ENCODE data around the gene STPG1. TPM values are rescaled to one million over a fixed set of nuclear protein-coding genes. Genes with fewer than 3 reads are reported as not detected.

Gene STPG1
- total RNA-seq, 1 donor from 2014 or later, result 5.2 TPM

DNA sequence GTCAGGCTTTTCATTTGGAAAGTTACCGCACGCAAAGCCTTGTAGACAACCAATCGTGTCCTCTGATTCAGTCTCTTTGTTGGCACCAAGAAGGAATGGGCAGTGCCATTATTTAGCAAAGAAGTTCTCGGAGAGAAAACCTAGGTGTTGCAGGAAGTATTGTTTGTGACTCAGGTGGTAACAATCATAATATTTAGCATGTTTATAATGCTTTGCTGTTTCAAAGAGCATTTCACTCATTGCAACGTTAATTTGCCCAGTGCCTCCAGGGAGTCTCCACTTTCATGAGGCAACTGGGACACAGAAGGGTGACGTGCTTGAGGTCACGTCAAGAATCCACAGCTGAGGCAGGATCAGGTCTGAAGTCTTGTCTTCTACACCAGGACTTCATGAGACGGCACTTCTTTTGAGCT is 31.4 kb downstream of the STPG1 start:
- DNase-seq (ENCODE audit: low spot score), result no peak
- intact Hi-C loops (cut with DNase I), result no loop called here

- DNase-seq (ENCODE audit: low spot score), result no peak
- intact Hi-C loops (cut with DNase I), result no loop called here
Measured at GRCh38 chr1:24381256-24381655, 32.3 kb downstream of the STPG1 start.

DNA sequence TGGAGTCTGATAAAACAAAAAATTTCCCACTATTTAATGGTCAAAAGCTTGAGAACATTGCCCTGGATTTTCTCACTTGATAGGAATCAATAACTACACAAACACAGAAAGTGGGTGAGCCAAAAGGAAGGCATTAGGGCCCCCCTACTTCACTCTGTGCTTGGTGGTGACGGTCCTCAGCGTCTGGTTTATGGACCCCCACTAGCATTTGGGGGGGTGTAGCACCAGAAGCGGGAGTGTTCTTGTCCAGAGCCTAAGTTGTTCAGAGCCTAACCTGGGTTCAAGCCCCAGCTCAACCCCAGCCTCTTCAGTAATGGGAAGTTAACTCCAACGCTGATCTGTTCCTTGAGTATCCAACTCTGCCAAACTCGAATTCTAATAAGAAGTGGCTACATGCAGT is 33.1 kb downstream of the STPG1 start:
- no peak for DNase-seq (ENCODE audit: low spot score)

GRCh38 chr1:24379733-24380315 is 33.8 kb downstream of the STPG1 start:
- intact Hi-C loops (cut with DNase I), result no loop called here
- no peak for DNase-seq (ENCODE audit: low spot score)

More for the DNA sequence above, 33.1 kb downstream of the STPG1 start:
- intact Hi-C loops (cut with DNase I), result no loop called here

GRCh38 chr1:24374891-24375786 is 38.4 kb downstream of the STPG1 start:
- intact Hi-C loops (cut with DNase I), result no loop called here
- no peak for DNase-seq (ENCODE audit: low spot score)

DNA sequence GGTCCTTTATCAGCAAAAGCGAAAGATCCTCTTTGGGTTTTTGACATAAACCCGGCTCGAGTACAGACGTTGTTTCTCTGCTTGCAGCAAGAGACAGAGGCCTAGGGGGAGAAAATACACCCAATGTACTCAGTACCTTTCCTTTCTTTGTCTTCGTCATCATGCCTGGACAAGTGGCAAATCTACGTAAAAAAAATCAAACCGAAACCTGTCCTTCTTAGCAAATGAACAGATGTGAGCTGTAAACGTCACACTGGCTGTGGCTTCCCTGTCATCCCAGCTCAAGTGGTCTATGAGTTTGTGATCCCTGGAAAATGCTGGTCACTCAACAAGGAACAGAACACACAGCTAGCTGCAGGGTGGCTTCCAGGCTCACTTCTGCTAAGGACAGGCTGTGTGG is 39.9 kb downstream of the STPG1 start:
- DNase-seq (ENCODE audit: low spot score), result no peak
- intact Hi-C loops (cut with DNase I), result no loop called here

DNA sequence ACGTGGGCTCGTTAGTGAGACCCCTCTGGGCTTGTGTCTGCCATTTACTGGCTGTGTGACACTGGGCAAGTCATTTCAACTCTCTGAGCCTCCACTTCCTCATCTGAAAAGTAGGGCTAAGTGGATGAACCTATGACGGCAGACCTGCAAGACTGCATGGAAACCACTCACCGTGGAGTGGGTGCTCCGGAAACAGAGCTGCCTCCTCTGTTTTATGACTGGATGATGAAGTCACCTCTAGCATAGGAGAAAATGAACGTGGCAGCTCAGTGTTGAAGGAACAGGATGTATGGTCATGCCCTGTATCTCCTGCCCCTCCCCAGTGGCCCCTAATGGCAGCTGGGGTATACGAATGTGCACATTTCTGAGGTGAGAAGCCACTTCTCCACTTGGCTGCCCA is 40.5 kb downstream of the STPG1 start:
- intact Hi-C loops (cut with DNase I), result no loop called here
- no peak for DNase-seq (ENCODE audit: low spot score)

GRCh38 chr1:24369801-24370200 is 43.8 kb downstream of the STPG1 start:
- no peak for DNase-seq (ENCODE audit: low spot score)
- intact Hi-C loops (cut with DNase I), result no loop called here

DNA sequence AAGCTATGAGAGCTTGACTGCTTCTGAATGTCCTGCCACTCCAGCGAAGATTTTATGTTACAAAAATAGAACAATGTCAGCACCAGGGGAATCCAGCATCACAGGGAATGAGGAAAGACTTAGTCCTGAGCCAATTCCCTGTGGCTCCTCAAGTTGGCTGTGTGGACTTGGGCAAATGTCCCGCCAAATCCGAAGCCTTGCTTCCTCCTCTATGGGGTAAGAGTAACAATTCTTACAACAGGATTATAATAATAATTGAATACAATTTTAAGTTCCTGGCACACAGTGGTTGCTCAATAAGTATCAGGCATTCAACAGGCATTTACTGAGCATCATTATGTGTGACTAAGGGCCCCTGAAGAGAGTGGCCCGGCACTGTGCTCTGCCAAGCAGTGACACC is 44.4 kb downstream of the STPG1 start:
- no peak for DNase-seq (ENCODE audit: low spot score)
- intact Hi-C loops (cut with DNase I), result no loop called here

DNA sequence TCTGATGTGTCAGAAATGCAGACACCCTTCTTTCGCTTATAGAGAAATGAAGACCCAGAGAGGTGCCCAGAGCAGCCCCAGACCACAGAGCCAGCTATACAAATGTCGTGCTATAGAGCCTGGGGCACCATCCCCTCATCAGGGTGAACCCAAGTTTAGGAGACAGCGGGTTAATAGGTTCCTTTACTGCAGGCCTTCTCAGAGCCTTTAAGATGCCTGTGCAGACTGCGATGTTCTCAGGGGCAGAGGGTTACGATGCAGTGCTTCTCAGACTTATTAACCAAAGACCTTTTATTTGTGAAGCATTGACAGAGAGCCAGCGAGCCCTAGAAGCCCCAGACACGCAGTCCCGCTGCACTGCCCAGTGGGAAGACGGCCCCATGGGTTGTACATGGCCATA is 46.9 kb downstream of the STPG1 start:
- intact Hi-C loops (cut with DNase I), result no loop called here
- DNase-seq (ENCODE audit: low spot score), result no peak

GRCh38 chr1:24364975-24365678 is 48.5 kb downstream of the STPG1 start:
- intact Hi-C loops (cut with DNase I), result no loop called here
- no peak for DNase-seq (ENCODE audit: low spot score)

GRCh38 chr1:24364605-24364974 is 49.0 kb downstream of the STPG1 start:
- no peak for DNase-seq (ENCODE audit: low spot score)
- intact Hi-C loops (cut with DNase I), result no loop called here

DNA sequence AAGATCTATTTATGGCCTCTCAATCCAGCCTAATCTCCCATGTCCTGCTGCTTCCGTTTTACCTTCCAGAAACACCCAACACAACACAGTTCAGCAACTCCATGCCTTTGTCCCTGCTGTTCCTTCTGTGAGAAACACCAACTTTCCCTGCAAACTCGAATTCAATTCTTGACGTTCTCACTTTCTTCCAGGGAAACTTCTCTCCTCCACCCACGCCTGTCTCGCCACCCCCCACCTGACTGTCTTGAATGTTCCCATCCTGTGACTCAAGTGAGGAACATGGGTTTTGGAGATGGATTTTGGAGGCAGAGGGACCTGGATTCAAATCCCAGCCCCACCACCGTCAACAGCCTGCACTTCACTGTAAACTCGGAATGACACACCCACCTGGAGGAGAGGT is 49.6 kb downstream of the STPG1 start:
- no peak for DNase-seq (ENCODE audit: low spot score)
- intact Hi-C loops (cut with DNase I), result no loop called here

GRCh38 chr1:24362982-24363614 is 50.5 kb downstream of the STPG1 start:
- intact Hi-C loops (cut with DNase I), result no loop called here
- no peak for DNase-seq (ENCODE audit: low spot score)

- no peak for DNase-seq (ENCODE audit: low spot score)
- intact Hi-C loops (cut with DNase I), result no loop called here
Measured at GRCh38 chr1:24362396-24362795, 51.2 kb downstream of the STPG1 start.

GRCh38 chr1:24361811-24362210 is 51.8 kb downstream of the STPG1 start:
- DNase-seq (ENCODE audit: low spot score), result no peak
- intact Hi-C loops (cut with DNase I), result no loop called here

GRCh38 chr1:24360681-24361080 is 52.9 kb downstream of the STPG1 start:
- intact Hi-C loops (cut with DNase I), result no loop called here
- DNase-seq (ENCODE audit: low spot score), result no peak

- DNase-seq (ENCODE audit: low spot score), result no peak
- intact Hi-C loops (cut with DNase I), result no loop called here
Measured at GRCh38 chr1:24357038-24357437, 56.5 kb downstream of the STPG1 start.

- DNase-seq (ENCODE audit: low spot score), result no peak
- intact Hi-C loops (cut with DNase I), result no loop called here
Measured at GRCh38 chr1:24355466-24355865, 58.1 kb downstream of the STPG1 start.

DNA sequence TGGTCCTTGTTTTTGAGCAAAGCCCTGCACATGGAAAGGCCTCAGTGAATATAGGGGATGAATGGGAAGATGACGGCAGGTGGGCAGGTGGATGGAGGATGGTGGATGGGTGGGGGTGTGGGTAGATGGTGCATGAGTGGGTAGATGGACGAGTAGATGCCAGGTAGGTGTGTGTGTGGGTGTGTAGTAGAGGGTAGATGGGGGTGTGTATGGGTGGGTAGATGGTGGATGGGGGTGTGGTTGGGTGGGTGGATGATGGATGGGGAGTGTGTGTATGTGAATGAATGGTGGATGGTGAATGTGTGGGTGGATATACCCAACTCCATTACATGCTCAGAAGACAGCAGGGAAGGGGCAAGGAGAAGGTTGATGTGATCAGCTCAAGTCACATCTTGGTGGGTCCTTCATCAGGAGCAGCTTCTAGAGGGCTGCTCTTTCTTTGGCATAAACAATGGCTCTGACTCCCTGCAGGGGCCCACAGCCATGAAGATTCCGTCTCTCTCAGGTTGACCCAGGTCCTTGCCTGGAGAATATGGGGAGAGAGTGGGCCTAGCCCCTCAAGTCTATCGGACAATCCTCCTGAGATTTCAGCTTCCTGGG is 60.2 kb downstream of the STPG1 start:
- DNase-seq (ENCODE audit: low spot score), result no peak
- intact Hi-C loops (cut with DNase I), result no loop called here
